Colonic mucosa (tissue), 4 donors: ENCODE measurements around the gene SPATA21. TPM values are rescaled to one million over a fixed set of nuclear protein-coding genes. Genes with fewer than 3 reads are reported as not detected.
"Not testable (repeated sequence)": the region's sequence is repeated elsewhere in the genome, so short reads cannot be mapped to it uniquely, and the experiment has no call there.

Source experiments
- DNase-seq: peaks from one replicate; pipeline ENCODE4 v3.0.0-alpha.2; 2020
- H3K27ac ChIP-seq: fragments of 200-600 bp; one replicate; pipeline ENCODE4 v1.8.0; 2021
- H3K27me3 ChIP-seq: fragments of 200-600 bp; one replicate; pipeline ENCODE4 v1.8.0; 2021
- H3K36me3 ChIP-seq: fragments of 200-600 bp; one replicate; pipeline ENCODE4 v1.8.0; 2021
- H3K4me1 ChIP-seq: fragments of 200-600 bp; one replicate; pipeline ENCODE4 v1.8.0; 2021; ENCODE audit warnings: mild to moderate bottlenecking
- H3K4me3 ChIP-seq: fragments of 200-600 bp; one replicate; pipeline ENCODE4 v1.8.0; 2021
- H3K9ac ChIP-seq, 2 donors: one replicate each; pipeline ENCODE4 v1.7.0; 2013; ENCODE audit warnings: control low read depth in 2 of 2, low read depth in 2 of 2, low read length in 2 of 2
- H3K9me3 ChIP-seq: fragments of 200-600 bp; one replicate; pipeline ENCODE4 v1.8.0; 2021
- CTCF ChIP-seq: fragments of 200-600 bp; IDR thresholded peaks from one replicate; pipeline ENCODE4 v1.8.0; 2022; ENCODE audit warnings: antibody characterized with exemption, mild to moderate bottlenecking
- intact Hi-C: fragments of 100-400 bp; cut with DNase I; formaldehyde crosslinking; loops from one replicate; pipeline ENCODE4 v1.14.1; 2022
- total RNA-seq, 2 donors: library from RNA; stranded (reverse); fragmentation: NEBNext Ultra II Directional in 1 of 2; extraction: Animal tissue kit (Norgen Biotek cat#: 25700) in 1 of 2; gene quantifications; one replicate each; pipeline ENCODE4 v1.2.1, GENCODE V29; 2021
- donor health status: healthy.
- donor health status: DM: no; HTN: no; CAD: no.
- donor health status: DM: no; HTN: no; CAD: no.

Gene SPATA21
- total RNA-seq: not detected

- H3K4me1 ChIP-seq: peaks cover 5% of the 10 kb centered on the region
- no peak for TF ChIP-seq CTCF
- intact Hi-C loops: no loop called here
- H3K27ac ChIP-seq: no peak within 1 kb of the TSS
- no peak for DNase-seq
- no peaks in the 10 kb centered on the region for H3K27me3 ChIP-seq
- no peaks in the 10 kb centered on the region for H3K9me3 ChIP-seq
- no peak within 1 kb of the TSS for H3K4me3 ChIP-seq
- no peak within 1 kb of the TSS for H3K9ac ChIP-seq
- H3K36me3 ChIP-seq: no peaks in the 10 kb centered on the region
Measured at GRCh38 chr1:16436946-16437474, at the start of gene SPATA21. Gene SPATA21, minus strand, starts transcription at chr1:16437424. Its CDS starts 6,053 bp downstream, at chr1:16431371.

GRCh38 chr1:16487011-16487410 lies 49.8 kb upstream of the SPATA21 start:
- intact Hi-C loops: not testable (repeated sequence)

GRCh38 chr1:16486316-16486715 lies 49.1 kb upstream of the SPATA21 start:
- H3K9ac ChIP-seq, H3K36me3 ChIP-seq, DNase-seq, H3K27me3 ChIP-seq, intact Hi-C loops, H3K27ac ChIP-seq, H3K9me3 ChIP-seq, H3K4me3 ChIP-seq, H3K4me1 ChIP-seq: not testable (repeated sequence)

More at GRCh38 chr1:16487011-16487410, 49.8 kb upstream of the SPATA21 start:
- H3K4me3 ChIP-seq, H3K36me3 ChIP-seq, H3K9me3 ChIP-seq, DNase-seq, H3K9ac ChIP-seq, H3K27ac ChIP-seq, H3K4me1 ChIP-seq, H3K27me3 ChIP-seq: not testable (repeated sequence)

- Histone ChIP-seq H3K27ac (no peak overlapping the region), H3K9ac (no peak overlapping the region), H3K4me1 (no peaks in the 10 kb centered on the region), H3K27me3 (no peaks in the 10 kb centered on the region), H3K9me3 (no peaks in the 10 kb centered on the region), H3K36me3 (no peaks in the 10 kb centered on the region), H3K4me3 (no peak overlapping the region)
- intact Hi-C loops: no loop called here
- no peak for TF ChIP-seq CTCF
- DNase-seq: no peak
Measured at GRCh38 chr1:16484931-16485330, 47.7 kb upstream of the SPATA21 start.

GRCh38 chr1:16484501-16484835 lies 47.2 kb upstream of the SPATA21 start:
- H3K27ac ChIP-seq: no peak overlapping the region
- H3K9ac ChIP-seq: no peak overlapping the region
- intact Hi-C loops: no loop called here
- H3K4me3 ChIP-seq: no peak overlapping the region
- no peak for TF ChIP-seq CTCF
- DNase-seq: no peak
- no peaks in the 10 kb centered on the region for H3K9me3 ChIP-seq
- H3K4me1 ChIP-seq: no peaks in the 10 kb centered on the region
- no peaks in the 10 kb centered on the region for H3K36me3 ChIP-seq
- no peaks in the 10 kb centered on the region for H3K27me3 ChIP-seq

GRCh38 chr1:16483639-16484500 lies 46.6 kb upstream of the SPATA21 start:
- H3K4me3 ChIP-seq, H3K4me1 ChIP-seq, DNase-seq, H3K27ac ChIP-seq, H3K9ac ChIP-seq, H3K36me3 ChIP-seq, H3K9me3 ChIP-seq, H3K27me3 ChIP-seq, intact Hi-C loops: not testable (repeated sequence)

- H3K4me3 ChIP-seq, H3K27ac ChIP-seq, H3K9ac ChIP-seq, H3K9me3 ChIP-seq, H3K4me1 ChIP-seq, intact Hi-C loops, DNase-seq, H3K27me3 ChIP-seq, H3K36me3 ChIP-seq: not testable (repeated sequence)
Measured at GRCh38 chr1:16483146-16483545, 45.9 kb upstream of the SPATA21 start.
